ENCODE measurements around the gene GPR142. TPM values are rescaled to one million over a fixed set of nuclear protein-coding genes. Genes with fewer than 3 reads are reported as not detected.

Gene GPR142
- total RNA-seq, 4 donors from 2014 or later = 0.67 TPM; not detected in 3

DNA sequence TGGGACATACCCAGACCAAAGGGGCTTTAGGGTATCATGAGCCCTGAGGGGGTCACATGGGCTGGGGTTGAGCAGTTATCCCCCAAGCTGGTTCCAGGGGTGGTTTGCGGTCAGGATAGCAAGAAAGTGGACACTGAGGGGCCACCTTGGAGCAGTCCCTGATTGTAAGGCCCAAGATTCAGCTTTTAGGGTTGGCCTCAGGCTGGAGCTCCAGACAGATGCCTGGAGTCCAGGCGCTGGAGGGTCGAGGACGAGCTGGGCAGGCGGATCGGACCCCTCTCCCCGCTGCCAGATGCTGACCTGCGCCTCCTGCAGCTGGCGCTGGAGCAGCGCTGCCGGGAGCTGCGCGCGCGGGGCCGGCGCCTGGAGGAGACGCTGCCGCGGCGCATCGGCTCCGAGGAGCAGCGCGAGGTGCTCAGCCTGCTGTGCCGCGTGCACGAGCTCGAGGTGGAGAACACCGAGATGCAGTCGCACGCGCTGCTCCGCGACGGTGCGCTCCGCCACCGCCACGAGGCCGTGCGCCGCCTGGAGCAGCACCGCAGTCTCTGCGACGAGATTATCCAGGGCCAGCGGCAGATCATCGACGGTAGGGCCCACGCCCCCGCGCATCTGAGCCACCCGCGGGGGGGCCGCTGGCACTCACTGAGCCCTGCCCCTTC is 15.6 kb upstream of the GPR142 start:
- no peak overlapping the region for H3K27ac ChIP-seq
- TF ChIP-seq, protein P1, sequence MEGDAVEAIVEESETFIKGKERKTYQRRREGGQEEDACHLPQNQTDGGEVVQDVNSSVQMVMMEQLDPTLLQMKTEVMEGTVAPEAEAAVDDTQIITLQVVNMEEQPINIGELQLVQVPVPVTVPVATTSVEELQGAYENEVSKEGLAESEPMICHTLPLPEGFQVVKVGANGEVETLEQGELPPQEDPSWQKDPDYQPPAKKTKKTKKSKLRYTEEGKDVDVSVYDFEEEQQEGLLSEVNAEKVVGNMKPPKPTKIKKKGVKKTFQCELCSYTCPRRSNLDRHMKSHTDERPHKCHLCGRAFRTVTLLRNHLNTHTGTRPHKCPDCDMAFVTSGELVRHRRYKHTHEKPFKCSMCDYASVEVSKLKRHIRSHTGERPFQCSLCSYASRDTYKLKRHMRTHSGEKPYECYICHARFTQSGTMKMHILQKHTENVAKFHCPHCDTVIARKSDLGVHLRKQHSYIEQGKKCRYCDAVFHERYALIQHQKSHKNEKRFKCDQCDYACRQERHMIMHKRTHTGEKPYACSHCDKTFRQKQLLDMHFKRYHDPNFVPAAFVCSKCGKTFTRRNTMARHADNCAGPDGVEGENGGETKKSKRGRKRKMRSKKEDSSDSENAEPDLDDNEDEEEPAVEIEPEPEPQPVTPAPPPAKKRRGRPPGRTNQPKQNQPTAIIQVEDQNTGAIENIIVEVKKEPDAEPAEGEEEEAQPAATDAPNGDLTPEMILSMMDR (IDR thresholded peaks at IDR 0.05) = no peak
- TF ChIP-seq POLR2A (IDR thresholded peaks at IDR 0.05) = no peak
- peaks cover 18 to 26% of the 10 kb centered on the region in 2 donors for H3K4me1 ChIP-seq
- H3K27me3 ChIP-seq = no peaks in the 10 kb centered on the region
- no peaks in the 10 kb centered on the region for H3K36me3 ChIP-seq
- DNase-seq = no peak
- intact Hi-C loops (cut with DNase I) = no loop called here
- H3K4me3 ChIP-seq (replicated peaks in 1 of 3) = no peak overlapping the region
- 34 to 80% methylated on average over 2 to 31 of the region's 55 CpGs for WGBS, 2 donors
- H3K9me3 ChIP-seq = no peaks in the 10 kb centered on the region

GRCh38 chr17:74353446-74354060 is 13.8 kb upstream of the GPR142 start:
- Histone ChIP-seq H3K36me3 (no peaks in the 10 kb centered on the region), H3K27ac (peak overlapping the region in 2 of 3 donors; percentile 30), H3K4me3 (replicated peaks in 1 of 3) (no peak overlapping the region), H3K4me1 (peaks cover 18 to 33% of the 10 kb centered on the region in 2 donors), H3K27me3 (no peaks in the 10 kb centered on the region), H3K9me3 (no peaks in the 10 kb centered on the region)
- DNase-seq = peak; percentile 88 to 89
- 35 to 47% methylated on average over 7 to 8 of the region's 10 CpGs for WGBS, 2 donors
- intact Hi-C loops (cut with DNase I) = no loop called here
- TF ChIP-seq POLR2A (IDR thresholded peaks at IDR 0.05) = no peak
- TF ChIP-seq, protein P1 (IDR thresholded peaks at IDR 0.05) = peak in 2 of 6 experiments; percentile 21 to 34

- intact Hi-C loops (cut with DNase I) = no loop called here
- Histone ChIP-seq H3K36me3 (no peaks in the 10 kb centered on the region), H3K4me1 (peaks cover 18 to 33% of the 10 kb centered on the region in 2 donors), H3K27ac (no peak overlapping the region), H3K27me3 (no peaks in the 10 kb centered on the region), H3K4me3 (replicated peaks in 1 of 3) (no peak overlapping the region), H3K9me3 (no peaks in the 10 kb centered on the region)
- TF ChIP-seq, protein P1 (IDR thresholded peaks at IDR 0.05) = peak in 4 of 6 experiments; percentile 41 to 69 (median 54)
- no peak for TF ChIP-seq POLR2A (IDR thresholded peaks at IDR 0.05)
- 16 to 22% methylated on average over 9 to 22 of the region's 29 CpGs for WGBS, 2 donors
- peak; percentile 83 to 84 for DNase-seq
These were observed 13.2 kb upstream of the GPR142 start for GRCh38 chr17:74354123-74354522.

GRCh38 chr17:74354561-74354960 is 12.7 kb upstream of the GPR142 start:
- H3K4me3 ChIP-seq (replicated peaks in 1 of 3) = no peak overlapping the region
- H3K4me1 ChIP-seq = peaks cover 18 to 33% of the 10 kb centered on the region in 2 donors
- no peaks in the 10 kb centered on the region for H3K36me3 ChIP-seq
- intact Hi-C loops (cut with DNase I) = no loop called here
- 88 to 90% methylated on average over 10 of the region's 10 CpGs for WGBS, 2 donors
- TF ChIP-seq, protein P1 (IDR thresholded peaks at IDR 0.05) = no peak
- TF ChIP-seq POLR2A (IDR thresholded peaks at IDR 0.05) = no peak
- no peaks in the 10 kb centered on the region for H3K27me3 ChIP-seq
- no peak overlapping the region for H3K27ac ChIP-seq
- H3K9me3 ChIP-seq = no peaks in the 10 kb centered on the region
- DNase-seq = no peak

DNA sequence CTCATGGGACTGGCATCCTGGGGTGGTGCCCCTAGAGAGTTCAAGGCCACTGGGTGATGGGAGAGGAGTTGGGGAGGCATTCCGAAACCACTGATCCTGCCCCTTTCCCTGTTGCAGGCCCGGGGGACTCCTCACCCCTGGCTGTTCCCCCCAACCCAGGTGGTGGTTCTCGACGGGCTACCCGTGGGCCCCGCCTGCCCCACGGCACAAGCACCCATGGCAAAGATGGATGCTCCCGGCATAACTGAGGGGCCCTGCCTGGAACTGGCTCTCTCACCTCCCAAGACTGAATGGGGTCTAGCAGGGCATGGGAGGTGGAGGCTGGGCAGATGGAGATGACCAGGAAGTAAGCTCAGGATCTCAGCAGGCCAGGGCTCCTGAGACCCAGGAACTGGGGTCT is 12.2 kb upstream of the GPR142 start:
- no peak overlapping the region for H3K27ac ChIP-seq

More for the DNA sequence above, 12.2 kb upstream of the GPR142 start:
- TF ChIP-seq POLR2A (IDR thresholded peaks at IDR 0.05) = no peak
- TF ChIP-seq, protein P1 (IDR thresholded peaks at IDR 0.05) = no peak
- no peak for DNase-seq
- Histone ChIP-seq H3K27me3 (no peaks in the 10 kb centered on the region), H3K9me3 (no peaks in the 10 kb centered on the region), H3K4me1 (peaks cover 18 to 33% of the 10 kb centered on the region in 2 donors), H3K36me3 (no peaks in the 10 kb centered on the region), H3K4me3 (replicated peaks in 1 of 3) (no peak overlapping the region)
- intact Hi-C loops (cut with DNase I) = no loop called here
- WGBS, 2 donors = 85 to 94% methylated on average over 8 of the region's 8 CpGs
